OCI-M1 (cell line): ENCODE data around the gene AMT.

Experiments used
- DNase-seq: peaks from one replicate; lab custom pipeline; 2025; lab: John Stamatoyannopoulos, UW

Gene AMT, protein sequence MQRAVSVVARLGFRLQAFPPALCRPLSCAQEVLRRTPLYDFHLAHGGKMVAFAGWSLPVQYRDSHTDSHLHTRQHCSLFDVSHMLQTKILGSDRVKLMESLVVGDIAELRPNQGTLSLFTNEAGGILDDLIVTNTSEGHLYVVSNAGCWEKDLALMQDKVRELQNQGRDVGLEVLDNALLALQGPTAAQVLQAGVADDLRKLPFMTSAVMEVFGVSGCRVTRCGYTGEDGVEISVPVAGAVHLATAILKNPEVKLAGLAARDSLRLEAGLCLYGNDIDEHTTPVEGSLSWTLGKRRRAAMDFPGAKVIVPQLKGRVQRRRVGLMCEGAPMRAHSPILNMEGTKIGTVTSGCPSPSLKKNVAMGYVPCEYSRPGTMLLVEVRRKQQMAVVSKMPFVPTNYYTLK

GRCh38 chr3:49422379-49423248, at the start of gene AMT:
AMT (minus strand) TSS chr3:49422473; CDS start chr3:49422450, 23 bp downstream.
- no peak for DNase-seq

GRCh38 chr3:49470714-49471420, 48.6 kb upstream of the AMT start:
- DNase-seq = no peak

DNA sequence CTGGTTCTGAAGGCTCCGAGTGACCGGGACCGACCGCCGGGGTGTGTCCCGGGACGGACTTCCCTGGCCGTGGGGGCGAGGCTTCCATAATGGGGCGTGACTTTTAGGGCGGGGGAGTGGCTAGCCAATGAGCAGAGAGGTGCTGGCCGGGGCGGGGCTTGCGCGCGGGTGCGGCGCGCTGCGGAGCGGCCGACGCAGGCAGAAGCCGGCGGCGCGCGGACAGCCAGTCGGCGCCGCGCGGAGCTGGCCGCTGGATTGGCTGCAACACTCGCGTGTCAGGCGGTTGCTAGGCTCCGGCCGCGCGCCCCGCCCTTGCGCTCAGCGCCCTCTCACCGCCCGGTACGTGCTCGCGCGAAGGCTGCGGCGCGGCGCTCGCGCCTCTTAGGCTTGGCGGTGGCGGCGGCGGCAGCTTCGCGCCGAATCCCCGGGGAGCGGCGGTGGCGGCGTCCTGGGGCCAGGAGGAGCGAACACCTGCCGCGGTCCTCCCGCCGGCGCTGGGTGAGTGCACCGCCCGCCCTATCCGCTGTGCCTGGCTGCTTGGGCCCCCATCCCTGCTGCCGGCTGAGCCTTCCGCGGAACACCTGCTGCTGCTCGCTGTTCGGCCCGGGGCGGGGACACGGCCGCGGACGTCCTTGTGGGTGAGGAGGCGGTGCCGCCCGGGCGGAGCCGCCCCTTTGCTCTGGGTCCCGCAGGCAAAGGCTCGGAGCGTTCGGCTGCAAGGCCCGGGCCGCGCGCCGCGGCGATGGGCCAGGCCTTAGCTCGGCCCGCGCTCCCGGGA, 47.9 kb upstream of the AMT start, which contains the start of gene DAG1:
TSS of gene DAG1 (plus strand) at position 332 of the 778 bp plus-strand sequence. CDS start 40,268 bp downstream, outside the sequence.
- DNase-seq = peak; percentile 89

- no peak for DNase-seq
These were observed 47.0 kb upstream of the AMT start for GRCh38 chr3:49469037-49469935.

GRCh38 chr3:49466085-49466484, 43.8 kb upstream of the AMT start:
- no peak for DNase-seq

GRCh38 chr3:49465270-49466034, 43.2 kb upstream of the AMT start:
- DNase-seq = peak; percentile 83

GRCh38 chr3:49462222-49462621, 39.9 kb upstream of the AMT start:
- DNase-seq = peak; percentile 15

GRCh38 chr3:49461443-49462171, 39.3 kb upstream of the AMT start:
- no peak for DNase-seq

DNA sequence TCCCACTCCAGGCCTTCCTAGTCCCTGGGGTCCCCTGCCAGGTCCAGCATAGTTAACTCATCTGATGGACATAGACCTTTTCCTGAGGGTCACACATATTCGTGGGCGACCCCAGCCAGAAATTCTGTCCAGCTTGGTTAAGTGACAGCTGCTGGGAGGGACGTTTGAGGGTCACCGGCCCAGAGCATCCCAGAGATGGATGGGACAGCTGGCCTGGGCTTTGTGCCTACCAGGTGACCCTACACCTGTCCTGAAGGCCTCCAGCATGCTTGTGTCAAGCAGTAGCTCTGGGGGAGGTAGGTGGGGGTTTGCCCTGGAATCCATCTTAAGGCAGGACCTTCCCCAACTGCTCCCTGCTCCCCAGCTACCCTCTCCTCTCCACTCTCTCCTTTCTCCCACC, 38.7 kb upstream of the AMT start:
- no peak for DNase-seq

GRCh38 chr3:49460188-49460890, 38.1 kb upstream of the AMT start:
- no peak for DNase-seq

GRCh38 chr3:49456466-49456865, 34.2 kb upstream of the AMT start:
- DNase-seq = no peak

- DNase-seq = no peak
These were observed 32.8 kb upstream of the AMT start for GRCh38 chr3:49454898-49455681.

DNA sequence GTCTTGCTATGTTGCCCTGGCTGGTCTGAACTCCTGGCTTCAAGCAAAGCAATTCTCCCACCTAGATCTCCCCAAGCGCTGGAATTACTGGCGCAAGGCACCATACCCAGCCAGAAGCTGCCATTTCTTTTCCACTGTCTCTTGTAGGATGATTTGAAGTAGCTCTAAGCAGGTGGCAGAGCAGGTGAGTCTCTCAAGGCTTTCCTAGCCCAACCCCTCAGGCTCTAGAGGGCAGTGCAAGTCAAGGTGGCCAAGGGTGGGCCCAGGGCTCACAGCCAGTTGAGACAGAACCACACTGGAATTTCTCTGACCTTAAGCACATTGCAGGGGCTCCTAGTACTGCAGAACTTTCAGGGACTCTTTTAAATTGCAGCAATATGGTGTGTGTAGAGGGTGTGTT, 32.2 kb upstream of the AMT start:
- DNase-seq = peak; percentile 29

DNA sequence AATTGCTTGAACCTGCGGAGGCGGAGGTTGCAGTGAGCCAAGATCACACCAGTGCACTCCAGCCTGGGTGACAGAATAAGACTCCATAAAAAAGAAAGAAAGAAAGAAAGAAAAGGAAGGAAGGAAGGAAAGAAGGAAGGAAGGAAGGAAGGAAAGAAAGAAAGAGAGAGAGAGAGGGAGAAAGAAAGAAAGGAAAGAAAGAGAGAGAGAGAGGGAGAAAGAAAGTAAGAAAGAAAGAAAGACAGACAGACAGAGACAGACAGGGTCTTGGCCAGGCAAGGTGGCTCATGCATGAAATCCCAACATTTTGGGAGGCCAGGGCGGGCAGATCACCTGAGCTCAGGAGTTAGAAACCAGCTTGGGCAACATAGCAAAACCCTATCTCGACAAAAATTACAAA, 31.3 kb upstream of the AMT start:
- no peak for DNase-seq

GRCh38 chr3:49445391-49445790, 23.1 kb upstream of the AMT start:
- DNase-seq = no peak

- DNase-seq = no peak
These were observed 12.5 kb upstream of the AMT start for GRCh38 chr3:49434731-49435130.

DNA sequence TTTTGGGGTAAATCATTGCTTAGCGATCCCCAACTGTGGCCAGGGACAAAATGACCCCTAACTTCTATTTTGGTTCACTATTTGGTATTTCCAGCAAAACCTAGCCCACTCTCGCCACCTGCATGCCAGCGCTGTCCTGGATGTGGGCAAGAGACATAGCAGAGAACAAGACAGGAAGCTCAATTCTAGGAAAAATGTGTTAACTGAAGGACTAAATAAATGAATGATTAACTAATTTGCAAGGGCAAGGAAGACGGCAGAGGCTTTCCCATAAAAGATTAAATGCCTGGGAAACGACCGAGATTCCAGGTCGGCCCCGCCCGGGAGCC, 6.4 kb upstream of the AMT start:
- no peak for DNase-seq

DNA sequence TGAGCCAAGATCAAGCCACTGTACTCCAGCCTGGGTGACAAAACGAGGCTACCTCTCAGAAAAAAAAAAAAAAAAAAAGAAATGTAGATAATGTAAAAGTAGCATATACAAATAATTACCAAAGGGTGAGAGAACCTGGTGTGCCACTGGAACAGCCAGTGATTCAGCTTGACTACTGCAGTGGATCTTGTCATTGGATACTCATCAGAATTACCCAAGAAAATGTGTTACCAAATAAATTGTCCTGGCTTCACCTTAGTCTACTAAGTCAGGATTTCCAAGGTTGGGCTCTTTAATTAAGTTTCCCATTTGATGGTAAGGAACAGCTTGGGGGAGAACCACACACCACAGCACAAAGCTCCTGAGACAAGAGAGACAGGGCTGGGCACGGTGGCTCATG, 5.3 kb upstream of the AMT start:
- no peak for DNase-seq
